ENCODE results near the gene PLEKHJ1.

GRCh38 chr19:2276429-2276986 lies 40.4 kb upstream of the PLEKHJ1 start:
- TF ChIP-seq FOSL1 (IDR thresholded peaks at IDR 0.05; ENCODE audit: insufficient read depth, low read depth, low read length), result no peak
- TF ChIP-seq POLR2AphosphoS5 (IDR thresholded peaks at IDR 0.05; ENCODE audit: low read depth, low read length), result no peak
- TF ChIP-seq SIN3A (conservative IDR thresholded peaks at IDR 0.05 in 1 of 2, IDR thresholded peaks at IDR 0.05 in 1 of 2; ENCODE audit: low read depth in 1 of 2, low read length in 2 of 2), result no peak
- TF ChIP-seq POLR2A (IDR thresholded peaks at IDR 0.05; ENCODE audit: control extremely low read depth in 1 of 2, low read depth in 2 of 2, low read length in 2 of 2), result no peak
